ENCODE data around the gene PICK1. TPM values are rescaled to one million over a fixed set of nuclear protein-coding genes. Genes with fewer than 3 reads are reported as not detected.

The PICK1 gene
- total RNA-seq, 1 donor from 2014 or later, result 22.9 TPM

DNA sequence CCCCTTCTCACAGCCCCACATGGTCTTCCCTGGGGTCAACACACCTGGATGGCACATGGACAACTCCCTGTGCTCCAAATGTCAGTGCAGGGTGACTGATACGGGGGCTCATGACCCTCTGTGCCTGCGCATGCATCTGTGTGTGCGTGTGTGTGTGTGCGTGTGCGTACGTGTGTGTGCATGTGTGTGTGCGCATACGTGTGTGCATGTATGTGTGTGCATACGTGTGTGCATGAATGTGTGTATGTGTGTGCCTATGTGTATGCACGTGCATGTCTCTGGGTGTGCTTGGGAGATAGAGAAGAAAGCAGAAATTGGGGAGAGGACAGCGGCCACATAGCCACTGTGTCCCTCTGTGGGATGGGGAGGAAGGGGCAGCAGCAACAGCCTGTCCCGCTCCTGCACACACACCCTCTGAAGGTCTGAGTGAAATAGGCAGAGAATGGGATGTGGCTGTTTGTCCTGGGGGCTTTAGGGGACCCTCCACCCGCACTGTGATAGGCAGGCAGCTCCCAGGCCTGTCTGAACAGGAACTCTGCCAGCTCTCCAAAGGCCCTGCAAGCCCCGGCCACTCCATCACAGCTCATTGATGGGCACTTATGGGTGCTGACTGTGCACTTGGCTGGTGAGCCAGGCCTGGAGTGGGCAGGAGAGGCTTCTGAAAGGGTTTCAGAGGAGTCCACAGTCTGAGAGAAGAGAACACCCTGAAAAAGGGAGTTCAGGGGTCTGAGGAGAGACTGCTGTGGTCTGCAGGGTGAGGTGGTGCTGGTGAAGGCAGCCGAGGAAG, 28.7 kb upstream of the PICK1 start:
- DNase-seq (ENCODE audit: low read depth) (no peak), FAIRE-seq (no peak)
- Mint-ChIP-seq H3K36me3 (ENCODE audit: low read depth, unreplicated experiment) (no peaks in the 10 kb centered on the region), H3K4me1 (ENCODE audit: low read depth, unreplicated experiment) (peaks cover 21% of the 10 kb centered on the region), H3K27ac (ENCODE audit: unreplicated experiment) (no peak overlapping the region), H3K4me3 (ENCODE audit: unreplicated experiment) (peak overlapping the region; percentile 46), H3K9me3 (ENCODE audit: unreplicated experiment) (peaks cover 4% of the 10 kb centered on the region), H3K27me3 (ENCODE audit: low read depth, unreplicated experiment) (peaks cover 25% of the 10 kb centered on the region)
- Histone ChIP-seq H3K27ac (ENCODE audit: low read depth, low read length) (no peak overlapping the region), H3K36me3 (ENCODE audit: insufficient read depth, low read length) (no peaks in the 10 kb centered on the region), H3K79me2 (ENCODE audit: insufficient read depth, low read length) (no peaks in the 10 kb centered on the region), H3K4me3 (ENCODE audit: insufficient read depth, low read depth, low read length) (no peak overlapping the region), H3K9ac (ENCODE audit: low read length) (no peak overlapping the region), H3K9me3 (ENCODE audit: insufficient read depth, low read depth, low read length) (no peaks in the 10 kb centered on the region), H3K4me1 (ENCODE audit: insufficient read depth, low read length) (peaks cover 26% of the 10 kb centered on the region), H3K27me3 (ENCODE audit: insufficient read depth, low read length) (peaks cover 3% of the 10 kb centered on the region), H3K4me2 (ENCODE audit: low read length) (no peak overlapping the region), H2AFZ (ENCODE audit: low read depth, low read length) (no peak overlapping the region), H4K20me1 (ENCODE audit: insufficient read depth, low read length) (no peaks in the 10 kb centered on the region)
- TF ChIP-seq EZH2 (IDR thresholded peaks at IDR 0.05; ENCODE audit: insufficient read depth, low read length), result no peak
- TF ChIP-seq, protein P1, sequence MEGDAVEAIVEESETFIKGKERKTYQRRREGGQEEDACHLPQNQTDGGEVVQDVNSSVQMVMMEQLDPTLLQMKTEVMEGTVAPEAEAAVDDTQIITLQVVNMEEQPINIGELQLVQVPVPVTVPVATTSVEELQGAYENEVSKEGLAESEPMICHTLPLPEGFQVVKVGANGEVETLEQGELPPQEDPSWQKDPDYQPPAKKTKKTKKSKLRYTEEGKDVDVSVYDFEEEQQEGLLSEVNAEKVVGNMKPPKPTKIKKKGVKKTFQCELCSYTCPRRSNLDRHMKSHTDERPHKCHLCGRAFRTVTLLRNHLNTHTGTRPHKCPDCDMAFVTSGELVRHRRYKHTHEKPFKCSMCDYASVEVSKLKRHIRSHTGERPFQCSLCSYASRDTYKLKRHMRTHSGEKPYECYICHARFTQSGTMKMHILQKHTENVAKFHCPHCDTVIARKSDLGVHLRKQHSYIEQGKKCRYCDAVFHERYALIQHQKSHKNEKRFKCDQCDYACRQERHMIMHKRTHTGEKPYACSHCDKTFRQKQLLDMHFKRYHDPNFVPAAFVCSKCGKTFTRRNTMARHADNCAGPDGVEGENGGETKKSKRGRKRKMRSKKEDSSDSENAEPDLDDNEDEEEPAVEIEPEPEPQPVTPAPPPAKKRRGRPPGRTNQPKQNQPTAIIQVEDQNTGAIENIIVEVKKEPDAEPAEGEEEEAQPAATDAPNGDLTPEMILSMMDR (IDR thresholded peaks at IDR 0.05; ENCODE audit: insufficient read depth, low read depth, low read length), result no peak

DNA sequence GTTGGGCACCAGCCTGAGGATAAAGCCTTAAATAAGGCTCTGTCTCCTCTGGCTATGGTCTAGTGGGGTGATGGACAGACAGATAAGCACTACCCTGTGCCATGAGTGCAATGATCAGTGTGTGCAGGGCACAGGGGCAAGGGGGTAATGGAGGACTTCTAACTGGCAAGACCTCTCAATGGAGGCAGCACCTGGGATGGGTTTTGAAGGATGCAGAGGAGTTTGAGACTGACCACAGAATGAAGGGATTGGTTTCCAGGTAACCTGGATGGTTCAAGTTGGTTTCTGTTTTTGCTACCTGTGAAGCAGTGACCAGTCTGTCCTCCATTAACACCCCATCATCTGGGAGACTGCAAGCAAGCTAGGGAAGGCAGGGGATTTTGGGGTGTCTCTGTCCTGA, 27.8 kb upstream of the PICK1 start:
- H3K36me3 Mint-ChIP-seq (ENCODE audit: low read depth, unreplicated experiment), result no peaks in the 10 kb centered on the region
- H2AFZ ChIP-seq (ENCODE audit: low read depth, low read length), result no peak overlapping the region
- peaks cover 25% of the 10 kb centered on the region for H3K4me1 Mint-ChIP-seq (ENCODE audit: low read depth, unreplicated experiment)
- no peak overlapping the region for H3K9ac ChIP-seq (ENCODE audit: low read length)
- no peak for TF ChIP-seq EZH2 (IDR thresholded peaks at IDR 0.05; ENCODE audit: insufficient read depth, low read length)
- TF ChIP-seq, protein P1 (IDR thresholded peaks at IDR 0.05; ENCODE audit: insufficient read depth, low read depth, low read length), result no peak
- DNase-seq (ENCODE audit: low read depth) (no peak), FAIRE-seq (no peak)
- no peak overlapping the region for H3K4me2 ChIP-seq (ENCODE audit: low read length)
- no peaks in the 10 kb centered on the region for H3K79me2 ChIP-seq (ENCODE audit: insufficient read depth, low read length)
- no peaks in the 10 kb centered on the region for H3K9me3 ChIP-seq (ENCODE audit: insufficient read depth, low read depth, low read length)
- no peaks in the 10 kb centered on the region for H4K20me1 ChIP-seq (ENCODE audit: insufficient read depth, low read length)
- H3K27me3 ChIP-seq (ENCODE audit: insufficient read depth, low read length), result peaks cover 3% of the 10 kb centered on the region
- H3K4me3 ChIP-seq (ENCODE audit: insufficient read depth, low read depth, low read length), result no peak overlapping the region
- peaks cover 34% of the 10 kb centered on the region for H3K4me1 ChIP-seq (ENCODE audit: insufficient read depth, low read length)
- H3K27ac Mint-ChIP-seq (ENCODE audit: unreplicated experiment), result no peak overlapping the region
- H3K27ac ChIP-seq (ENCODE audit: low read depth, low read length), result no peak overlapping the region
- no peaks in the 10 kb centered on the region for H3K36me3 ChIP-seq (ENCODE audit: insufficient read depth, low read length)
- H3K9me3 Mint-ChIP-seq (ENCODE audit: unreplicated experiment), result peaks cover 3% of the 10 kb centered on the region
- peaks cover 22% of the 10 kb centered on the region for H3K27me3 Mint-ChIP-seq (ENCODE audit: low read depth, unreplicated experiment)
- no peak overlapping the region for H3K4me3 Mint-ChIP-seq (ENCODE audit: unreplicated experiment)

DNA sequence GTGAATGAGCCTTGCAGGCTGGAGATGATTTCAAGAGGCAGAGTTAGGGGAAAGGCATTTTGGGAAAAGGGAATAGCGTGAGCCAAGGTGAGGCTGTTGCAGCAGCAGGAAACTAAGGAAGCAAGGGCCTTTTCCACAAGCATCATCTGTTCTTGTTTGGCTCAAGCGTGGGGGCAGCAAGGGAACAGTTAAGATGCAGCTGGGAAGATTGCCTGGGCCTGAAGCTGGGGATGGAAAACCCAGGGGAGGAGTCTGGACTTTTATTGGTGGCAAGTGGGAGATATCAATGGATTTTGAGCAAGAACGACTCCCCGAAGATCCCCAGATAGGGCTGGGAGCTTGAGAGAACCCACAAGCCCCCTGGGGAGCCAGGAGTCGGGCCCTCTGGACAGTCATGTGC, 27.3 kb upstream of the PICK1 start:
- TF ChIP-seq, protein P1 (IDR thresholded peaks at IDR 0.05; ENCODE audit: insufficient read depth, low read depth, low read length), result no peak
- no peak for TF ChIP-seq EZH2 (IDR thresholded peaks at IDR 0.05; ENCODE audit: insufficient read depth, low read length)
- Mint-ChIP-seq H3K27me3 (ENCODE audit: low read depth, unreplicated experiment) (peaks cover 21% of the 10 kb centered on the region), H3K4me3 (ENCODE audit: unreplicated experiment) (no peak overlapping the region), H3K27ac (ENCODE audit: unreplicated experiment) (no peak overlapping the region), H3K4me1 (ENCODE audit: low read depth, unreplicated experiment) (peaks cover 26% of the 10 kb centered on the region), H3K9me3 (ENCODE audit: unreplicated experiment) (peaks cover 2% of the 10 kb centered on the region), H3K36me3 (ENCODE audit: low read depth, unreplicated experiment) (no peaks in the 10 kb centered on the region)
- H3K79me2 ChIP-seq (ENCODE audit: insufficient read depth, low read length), result no peaks in the 10 kb centered on the region
- H3K27me3 ChIP-seq (ENCODE audit: insufficient read depth, low read length), result peaks cover 3% of the 10 kb centered on the region
- H3K9ac ChIP-seq (ENCODE audit: low read length), result no peak overlapping the region
- no peak overlapping the region for H3K4me2 ChIP-seq (ENCODE audit: low read length)
- no peaks in the 10 kb centered on the region for H4K20me1 ChIP-seq (ENCODE audit: insufficient read depth, low read length)
- H3K9me3 ChIP-seq (ENCODE audit: insufficient read depth, low read depth, low read length), result no peaks in the 10 kb centered on the region
- peaks cover 39% of the 10 kb centered on the region for H3K4me1 ChIP-seq (ENCODE audit: insufficient read depth, low read length)
- H3K27ac ChIP-seq (ENCODE audit: low read depth, low read length), result no peak overlapping the region
- H3K36me3 ChIP-seq (ENCODE audit: insufficient read depth, low read length), result no peaks in the 10 kb centered on the region
- H3K4me3 ChIP-seq (ENCODE audit: insufficient read depth, low read depth, low read length), result no peak overlapping the region
- H2AFZ ChIP-seq (ENCODE audit: low read depth, low read length), result no peak overlapping the region
- FAIRE-seq, result no peak
- no peak for DNase-seq (ENCODE audit: low read depth)

Data from astrocyte (in vitro differentiated cells and primary cell).